Inflammatory macrophage treated with lipopolysaccharide for 1 hour (primary cell): ENCODE results near the gene FMO1.
"Not testable (repeated sequence)": the region's sequence is repeated elsewhere in the genome, so short reads cannot be mapped to it uniquely, and the experiment has no call there.

ENCODE experiments used
- DNase-seq, 2 donors: peaks; one replicate each; pipeline ENCODE4 v3.0.0-alpha.2; 2020 to 2022

FMO1 gene

GRCh38 chr1:171286032-171286705, 37.9 kb downstream of the FMO1 start:
- peak; percentile 49 to 62 for DNase-seq

- DNase-seq: no peak
Observed at GRCh38 chr1:171290621-171291020, 42.3 kb downstream of the FMO1 start.

GRCh38 chr1:171292799-171293198, 44.5 kb downstream of the FMO1 start:
- DNase-seq: no peak

GRCh38 chr1:171295383-171295782, 47.1 kb downstream of the FMO1 start:
- not testable (repeated sequence) for DNase-seq

- DNase-seq: no peak
Observed at GRCh38 chr1:171295821-171296220, 47.5 kb downstream of the FMO1 start.

GRCh38 chr1:171296897-171297296, 48.6 kb downstream of the FMO1 start:
- no peak for DNase-seq

GRCh38 chr1:171298696-171299095, 50.4 kb downstream of the FMO1 start:
- DNase-seq: no peak

GRCh38 chr1:171299342-171299741, 51.0 kb downstream of the FMO1 start:
- no peak for DNase-seq

- no peak for DNase-seq
Observed at GRCh38 chr1:171300401-171300800, 52.1 kb downstream of the FMO1 start.

GRCh38 chr1:171310661-171311087, 62.4 kb downstream of the FMO1 start:
- DNase-seq: peak; percentile 30 to 44

- DNase-seq: no peak
Observed at GRCh38 chr1:171311771-171312558, 63.7 kb downstream of the FMO1 start.

- no peak for DNase-seq
Observed at GRCh38 chr1:171313319-171313834, 65.1 kb downstream of the FMO1 start.

- peak; percentile 99 for DNase-seq
Observed at GRCh38 chr1:171313835-171314320, 65.6 kb downstream of the FMO1 start, which contains the start of gene FMO4. TSS of gene FMO4 (plus strand) at chr1:171314183. CDS start at chr1:171319826, 5,643 bp downstream.

- DNase-seq: no peak
Observed at GRCh38 chr1:171329251-171329650, 81.0 kb downstream of the FMO1 start.

GRCh38 chr1:171334024-171334640, 85.8 kb downstream of the FMO1 start:
- no peak for DNase-seq
